ENCODE results near the gene CSF3.

- TF ChIP-seq CTCF (conservative IDR thresholded peaks at IDR 0.05; ENCODE audit: low read depth, low read length) (no peak), EZH2 (IDR thresholded peaks at IDR 0.05; ENCODE audit: low read length, unreplicated experiment) (no peak)
These were observed 1.1 kb downstream of the CSF3 start for GRCh38 chr17:40015998-40016985.

All from PC-3 (cell line).